CD4-positive, alpha-beta T cell treated with Interleukin-17A for 1 hour (primary cell): ENCODE results near the gene CFAP100.

Experiments
- DNase-seq: peaks from one replicate; pipeline ENCODE4 v3.0.0-alpha.2; 2020

The CFAP100 gene

GRCh38 chr3:126394179-126394976 lies at the start of gene CFAP100:
Gene CFAP100, plus strand, starts transcription at chr3:126394909. Its CDS starts 1,092 bp downstream, at chr3:126396001.
- DNase-seq: no peak

GRCh38 chr3:126345231-126345630 lies 49.5 kb upstream of the CFAP100 start:
- no peak for DNase-seq

- no peak for DNase-seq
Observed at GRCh38 chr3:126345641-126346460, 48.9 kb upstream of the CFAP100 start.

- DNase-seq: no peak
Observed at GRCh38 chr3:126346466-126346865, 48.2 kb upstream of the CFAP100 start.

GRCh38 chr3:126347543-126348161 lies 47.1 kb upstream of the CFAP100 start:
- DNase-seq: no peak

- no peak for DNase-seq
Observed at GRCh38 chr3:126348308-126348920, 46.3 kb upstream of the CFAP100 start.

GRCh38 chr3:126349071-126349470 lies 45.6 kb upstream of the CFAP100 start:
- no peak for DNase-seq

- DNase-seq: no peak
Observed at GRCh38 chr3:126349611-126350501, 44.9 kb upstream of the CFAP100 start.

GRCh38 chr3:126350502-126351085 lies 44.1 kb upstream of the CFAP100 start:
- no peak for DNase-seq

- DNase-seq: no peak
Observed at GRCh38 chr3:126351086-126351770, 43.5 kb upstream of the CFAP100 start.

GRCh38 chr3:126351771-126352475 lies 42.8 kb upstream of the CFAP100 start:
- DNase-seq: no peak

- DNase-seq: no peak
Observed at GRCh38 chr3:126352476-126353454, 41.9 kb upstream of the CFAP100 start.

- no peak for DNase-seq
Observed at GRCh38 chr3:126353694-126354321, 40.9 kb upstream of the CFAP100 start.

- DNase-seq: no peak
Observed at GRCh38 chr3:126354776-126355175, 39.9 kb upstream of the CFAP100 start.

- no peak for DNase-seq
Observed at GRCh38 chr3:126355251-126355650, 39.5 kb upstream of the CFAP100 start.

- peak; percentile 2 for DNase-seq
Observed at GRCh38 chr3:126355777-126356372, 38.8 kb upstream of the CFAP100 start.

GRCh38 chr3:126356373-126357264 lies 38.1 kb upstream of the CFAP100 start:
- DNase-seq: peak; percentile 25
